ENCODE measurements around the gene PTCH1. TPM values are rescaled to one million over a fixed set of nuclear protein-coding genes. Genes with fewer than 3 reads are reported as not detected.

The PTCH1 gene
- total RNA-seq, 2 donors from 2014 or later, result 26.0 to 32.9 TPM

DNA sequence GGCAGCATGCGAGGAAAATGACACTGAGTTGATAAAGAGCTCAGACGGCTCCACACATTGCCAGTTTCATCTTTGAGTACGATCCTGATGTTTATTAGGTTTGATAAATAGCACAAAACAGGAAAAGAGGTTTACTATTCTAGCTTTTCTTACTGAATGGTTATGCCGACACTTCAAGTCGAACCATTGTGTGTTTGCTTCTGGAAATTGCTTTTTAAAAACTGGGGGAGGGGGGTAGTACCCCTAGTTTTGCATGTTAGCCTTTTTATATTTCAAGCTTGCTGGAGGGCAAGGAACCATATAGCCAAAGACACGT lies 5.2 kb downstream of the PTCH1 start:
- TF ChIP-seq, protein P1, sequence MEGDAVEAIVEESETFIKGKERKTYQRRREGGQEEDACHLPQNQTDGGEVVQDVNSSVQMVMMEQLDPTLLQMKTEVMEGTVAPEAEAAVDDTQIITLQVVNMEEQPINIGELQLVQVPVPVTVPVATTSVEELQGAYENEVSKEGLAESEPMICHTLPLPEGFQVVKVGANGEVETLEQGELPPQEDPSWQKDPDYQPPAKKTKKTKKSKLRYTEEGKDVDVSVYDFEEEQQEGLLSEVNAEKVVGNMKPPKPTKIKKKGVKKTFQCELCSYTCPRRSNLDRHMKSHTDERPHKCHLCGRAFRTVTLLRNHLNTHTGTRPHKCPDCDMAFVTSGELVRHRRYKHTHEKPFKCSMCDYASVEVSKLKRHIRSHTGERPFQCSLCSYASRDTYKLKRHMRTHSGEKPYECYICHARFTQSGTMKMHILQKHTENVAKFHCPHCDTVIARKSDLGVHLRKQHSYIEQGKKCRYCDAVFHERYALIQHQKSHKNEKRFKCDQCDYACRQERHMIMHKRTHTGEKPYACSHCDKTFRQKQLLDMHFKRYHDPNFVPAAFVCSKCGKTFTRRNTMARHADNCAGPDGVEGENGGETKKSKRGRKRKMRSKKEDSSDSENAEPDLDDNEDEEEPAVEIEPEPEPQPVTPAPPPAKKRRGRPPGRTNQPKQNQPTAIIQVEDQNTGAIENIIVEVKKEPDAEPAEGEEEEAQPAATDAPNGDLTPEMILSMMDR (conservative IDR thresholded peaks at IDR 0.05), result no peak
- Histone ChIP-seq H3K4me1 (ENCODE audit: control insufficient read depth, insufficient read depth, low read length) (no peaks in the 10 kb centered on the region), H3K27me3 (ENCODE audit: control insufficient read depth, insufficient read depth, low read length, poor library complexity, severe bottlenecking) (peaks cover 38% of the 10 kb centered on the region), H3K9ac (ENCODE audit: extremely low read depth, low read length, poor library complexity, severe bottlenecking) (peak overlapping the region; percentile 61), H3K9me3 (ENCODE audit: control insufficient read depth, low read length) (no peaks in the 10 kb centered on the region), H3K4me3 (ENCODE audit: low read length) (peak overlapping the region; percentile 92), H3K36me3 (ENCODE audit: control insufficient read depth, insufficient read depth, low read length) (no peaks in the 10 kb centered on the region), H3K27ac (ENCODE audit: low read depth, low read length) (peak overlapping the region; percentile 98)
- H3K36me3 Mint-ChIP-seq (ENCODE audit: low read depth), result no peaks in the 10 kb centered on the region
- H3K27ac Mint-ChIP-seq, result peak overlapping the region; percentile 93
- no peak for DNase-seq
- peaks cover 34% of the 10 kb centered on the region for H3K4me1 Mint-ChIP-seq
- H3K27me3 Mint-ChIP-seq (ENCODE audit: insufficient read depth), result peaks cover 47% of the 10 kb centered on the region
- WGBS, 2 experiments (ENCODE audit: insufficient coverage in 1 of 2, insufficient read length in 1 of 2), result 0 to 2% methylated on average over 5 to 6 of the region's 6 CpGs
- peak overlapping the region; percentile 80 for H3K4me3 Mint-ChIP-seq
- no peaks in the 10 kb centered on the region for H3K9me3 Mint-ChIP-seq

DNA sequence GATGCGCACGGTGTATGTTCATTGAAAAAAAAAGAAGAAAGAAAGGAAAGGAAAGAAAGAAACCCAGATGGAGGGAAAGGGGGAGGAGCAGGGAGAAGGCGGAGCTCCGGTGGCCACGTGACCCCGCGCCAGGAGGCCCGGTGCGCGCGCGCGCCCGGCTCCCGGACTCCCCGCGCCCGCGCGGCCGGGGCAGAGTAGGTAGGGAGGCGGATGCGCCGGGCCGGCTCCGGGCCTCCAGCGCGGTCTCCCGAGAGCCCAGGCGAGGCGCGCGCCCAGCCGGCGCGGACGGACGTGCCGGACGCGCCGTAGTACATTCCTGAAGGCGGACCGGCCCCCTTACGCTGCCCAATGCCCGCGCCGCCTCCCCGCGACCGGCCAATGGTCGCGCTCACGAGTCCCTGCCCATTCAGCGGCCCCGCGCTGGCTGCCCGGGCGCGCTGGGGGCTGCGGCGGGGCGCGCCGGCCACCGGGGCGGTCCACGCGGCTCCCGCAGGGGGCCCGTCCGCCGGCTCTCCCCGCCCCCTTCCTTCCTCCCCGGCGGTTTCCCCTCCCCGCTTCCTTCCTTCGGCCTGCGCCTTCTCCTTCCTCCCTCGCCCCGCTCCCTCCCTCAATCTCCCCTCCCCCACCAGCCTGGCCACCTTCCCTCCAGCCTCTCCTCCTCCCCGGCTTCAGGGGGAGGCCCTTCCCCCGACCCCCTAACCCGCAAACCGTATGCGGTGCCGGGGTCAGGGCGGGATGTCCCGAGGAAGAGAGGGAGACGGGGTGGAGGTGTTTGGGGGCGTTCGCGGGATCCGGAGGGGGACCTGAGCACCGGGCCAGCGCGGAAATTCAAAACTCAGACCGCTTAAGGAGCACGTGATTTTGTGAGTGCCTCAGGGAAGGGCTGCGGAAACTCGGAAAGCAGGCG lies 5.8 kb downstream of the PTCH1 start:
- Histone ChIP-seq H3K4me3 (ENCODE audit: low read length) (peak overlapping the region; percentile 97), H3K9ac (ENCODE audit: extremely low read depth, low read length, poor library complexity, severe bottlenecking) (peak overlapping the region; percentile 75), H3K27ac (ENCODE audit: low read depth, low read length) (peak overlapping the region; percentile 98), H3K36me3 (ENCODE audit: control insufficient read depth, insufficient read depth, low read length) (no peaks in the 10 kb centered on the region), H3K4me1 (ENCODE audit: control insufficient read depth, insufficient read depth, low read length) (no peaks in the 10 kb centered on the region), H3K9me3 (ENCODE audit: control insufficient read depth, low read length) (no peaks in the 10 kb centered on the region), H3K27me3 (ENCODE audit: control insufficient read depth, insufficient read depth, low read length, poor library complexity, severe bottlenecking) (peaks cover 34% of the 10 kb centered on the region)
- peaks cover 44% of the 10 kb centered on the region for H3K27me3 Mint-ChIP-seq (ENCODE audit: insufficient read depth)
- H3K4me3 Mint-ChIP-seq, result peak overlapping the region; percentile 80
- peaks cover 32% of the 10 kb centered on the region for H3K4me1 Mint-ChIP-seq
- DNase-seq, result peak; percentile 95
- H3K27ac Mint-ChIP-seq, result peak overlapping the region; percentile 93
- no peaks in the 10 kb centered on the region for H3K36me3 Mint-ChIP-seq (ENCODE audit: low read depth)
- TF ChIP-seq, protein P1 (conservative IDR thresholded peaks at IDR 0.05), result no peak
- WGBS, 2 experiments (ENCODE audit: insufficient coverage in 1 of 2, insufficient read length in 1 of 2), result 0 to 1% methylated on average over 20 to 102 of the region's 102 CpGs
- no peaks in the 10 kb centered on the region for H3K9me3 Mint-ChIP-seq

DNA sequence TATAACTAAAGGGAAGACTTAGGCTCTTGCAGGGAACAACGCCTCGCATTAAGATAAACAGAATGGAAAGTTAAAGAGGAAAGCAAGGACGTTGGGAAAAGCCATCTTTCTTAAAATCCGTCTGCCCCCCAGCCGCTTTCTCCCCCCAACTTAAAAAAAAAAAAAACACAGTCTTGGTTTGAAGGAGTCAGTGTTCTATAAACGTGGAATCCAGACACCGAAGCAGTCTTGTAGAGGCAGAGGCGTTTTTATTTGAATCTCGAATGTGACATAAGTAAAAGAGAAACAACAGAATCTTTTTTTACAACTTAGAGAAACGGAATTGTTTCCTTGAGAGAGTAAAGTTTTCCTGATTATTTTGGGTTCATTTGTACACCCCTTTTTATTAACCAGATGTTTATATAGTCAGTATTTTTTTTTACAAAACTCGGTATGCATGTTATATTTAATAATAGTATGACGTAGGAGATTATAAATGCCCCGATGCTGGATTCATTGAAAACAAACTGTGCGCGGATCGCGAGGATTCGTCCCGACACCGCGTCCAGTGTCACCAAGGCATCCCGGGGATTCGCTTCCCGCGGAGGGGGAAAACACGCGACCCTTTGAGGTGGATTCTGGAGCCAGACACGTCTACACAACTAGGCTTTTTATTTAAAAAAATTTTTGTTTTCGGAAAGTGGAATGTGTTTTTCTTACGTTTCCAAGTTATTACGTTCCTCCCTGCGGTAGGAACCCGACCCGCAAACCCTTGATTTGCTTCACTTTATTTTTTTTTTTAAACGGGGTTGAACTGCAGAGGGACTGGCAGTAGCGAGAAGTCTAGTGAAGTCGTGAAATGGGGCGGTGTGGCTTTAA lies 6.7 kb downstream of the PTCH1 start:
- Histone ChIP-seq H3K27me3 (ENCODE audit: control insufficient read depth, insufficient read depth, low read length, poor library complexity, severe bottlenecking) (peaks cover 27% of the 10 kb centered on the region), H3K4me1 (ENCODE audit: control insufficient read depth, insufficient read depth, low read length) (no peaks in the 10 kb centered on the region), H3K36me3 (ENCODE audit: control insufficient read depth, insufficient read depth, low read length) (no peaks in the 10 kb centered on the region), H3K27ac (ENCODE audit: low read depth, low read length) (peak overlapping the region; percentile 98), H3K4me3 (ENCODE audit: low read length) (peak overlapping the region; percentile 97), H3K9ac (ENCODE audit: extremely low read depth, low read length, poor library complexity, severe bottlenecking) (peak overlapping the region; percentile 75), H3K9me3 (ENCODE audit: control insufficient read depth, low read length) (no peaks in the 10 kb centered on the region)
- Mint-ChIP-seq H3K4me1 (peaks cover 37% of the 10 kb centered on the region), H3K36me3 (ENCODE audit: low read depth) (no peaks in the 10 kb centered on the region), H3K27me3 (ENCODE audit: insufficient read depth) (peaks cover 36% of the 10 kb centered on the region), H3K4me3 (peak overlapping the region; percentile 80), H3K9me3 (no peaks in the 10 kb centered on the region), H3K27ac (peak overlapping the region; percentile 92)
- WGBS, 2 experiments (ENCODE audit: insufficient coverage in 1 of 2, insufficient read length in 1 of 2), result 0 to 1% methylated on average over 25 to 37 of the region's 38 CpGs
- peak; percentile 52 for DNase-seq
- TF ChIP-seq, protein P1 (conservative IDR thresholded peaks at IDR 0.05), result no peak

All from endodermal cell (in vitro differentiated cells).